Measurements from ENCODE around the gene CDK19. TPM values are rescaled to one million over a fixed set of nuclear protein-coding genes. Genes with fewer than 3 reads are reported as not detected.

Gene CDK19
- total and polyA plus RNA-seq, 10 of the 15 experiments (the other 5 are each of a cell fraction or from before 2014, with no cell fraction given): 4.6 to 21.4 (median 12.4) TPM

GRCh38 chr6:110681543-110682459 lies 133.5 kb downstream of the CDK19 start:
- POLR2A ChIA-PET: interaction anchor here (0.6 to 2.1 kb wide), 3 partner anchors 10 to 206 kb away, joined by 3 to 11 read pairs (median 3); no protein-coding TSS in a partner anchor
- Histone ChIP-seq H3K4me3 (no peak overlapping the region), H3K79me2 (ENCODE audit: control insufficient read depth, insufficient read depth, low read length) (no peaks in the 10 kb centered on the region), H3K9me3 (replicated peaks; ENCODE audit: control insufficient read depth, insufficient read depth, low read length) (no peaks in the 10 kb centered on the region), H3K27me3 (replicated peaks in 1 of 2; ENCODE audit: control insufficient read depth in 2 of 2, insufficient read depth in 2 of 2, low read length in 1 of 2) (no peaks in the 10 kb centered on the region), H3K4me1 (ENCODE audit: control insufficient read depth, insufficient read depth, low read length) (0 out of 2 replicates have a peak, but pooled peaks cover 6% of the 10 kb centered on the region), H4K20me1 (ENCODE audit: control insufficient read depth, insufficient read depth) (no peaks in the 10 kb centered on the region), H3K4me2 (ENCODE audit: control insufficient read depth, insufficient read depth) (no peak overlapping the region; the same call in 1 of the 2 replicates), H3K27ac (ENCODE audit: control insufficient read depth, insufficient read depth) (no peak overlapping the region; the same call in 1 of the 2 replicates), H3K36me3 (ENCODE audit: control insufficient read depth in 2 of 2, insufficient read depth in 2 of 2, low read length in 1 of 2) (no peaks in the 10 kb centered on the region), H2AFZ (ENCODE audit: control insufficient read depth, low read depth, low read length) (peak overlapping the region; percentile 16; the same call in 1 of the 2 replicates), H3K9ac (ENCODE audit: control insufficient read depth, insufficient read depth, low read length) (no peak overlapping the region)
- BruUV-seq (replicated peaks): no TSS peak
- intact Hi-C loops (cut with micrococcal nuclease; ENCODE audit: unreplicated experiment) (loop anchor here (1.0 to 5.0 kb wide), 6 partner anchors 100 to 316 kb away; no protein-coding TSS in a partner anchor), in situ Hi-C loops (cut with MboI) (loop anchor here (5.0 kb wide), 2 partner anchors 196 to 266 kb away; no protein-coding TSS in a partner anchor)
- DNase-seq (ENCODE audit: low read depth, low spot score): no peak
- peak; percentile 10; the same call in 2 of the 3 replicates for ATAC-seq
- FAIRE-seq: no peak
- TF ChIP-seq ATF7 (IDR thresholded peaks at IDR 0.05; ENCODE audit: low read depth) (0 out of 2 replicates have a peak, but pooled peaks have one; percentile 17), PBX3 (IDR thresholded peaks at IDR 0.05; ENCODE audit: insufficient replicate concordance, low read depth, low read length) (no peak)
- RAD21 ChIA-PET (ENCODE audit: unreplicated experiment): interaction anchor here (0.6 to 3.9 kb wide), 36 partner anchors 8 to 1368 kb away, joined by 3 to 98 read pairs (median 4); partner anchors contain the start of genes AMD1, CDK19 and GTF3C6
- SMC1A ChIA-PET (ENCODE audit: uncharacterized antibody, unreplicated experiment): interaction anchor here (0.6 to 6.8 kb wide), 34 partner anchors 8 to 330 kb away, joined by 3 to 117 read pairs (median 4); partner anchors contain the start of genes AMD1, GTF3C6 and RPF2
- CTCF ChIA-PET: interaction anchor here (0.6 to 4.0 kb wide), 48 partner anchors 9 to 533 kb away, joined by 3 to 91 read pairs (median 4); partner anchors contain the start of genes AMD1, CDK19 and GTF3C6
- 33% methylated on average over 4 of the region's 4 CpGs for WGBS (ENCODE audit: insufficient coverage, insufficient replicate concordance, low lambda C conversion rate, missing lambda C conversion rate)

- in situ Hi-C loops (cut with MboI): no loop called here
- H3K36me3 ChIP-seq (ENCODE audit: control insufficient read depth in 2 of 2, insufficient read depth in 2 of 2, low read length in 1 of 2): no peaks in the 10 kb centered on the region; a peak in 1 of 4 replicates
- no peaks in the 10 kb centered on the region for H3K4me1 ChIP-seq (ENCODE audit: control insufficient read depth, insufficient read depth, low read length)
- SMC1A ChIA-PET (ENCODE audit: uncharacterized antibody, unreplicated experiment): no interaction called here
- intact Hi-C loops (cut with micrococcal nuclease; ENCODE audit: unreplicated experiment): no loop called here
- POLR2A ChIA-PET: no interaction called here
- no TSS peak for BruUV-seq (replicated peaks)
- FAIRE-seq: no peak
- no peak overlapping the region for H3K9ac ChIP-seq (ENCODE audit: control insufficient read depth, insufficient read depth, low read length)
- H4K20me1 ChIP-seq (ENCODE audit: control insufficient read depth, insufficient read depth): no peaks in the 10 kb centered on the region
- DNase-seq (ENCODE audit: low read depth, low spot score): no peak
- H3K4me3 ChIP-seq: no peak overlapping the region
- ATAC-seq: no peak
- no peak overlapping the region for H3K4me2 ChIP-seq (ENCODE audit: control insufficient read depth, insufficient read depth)
- H3K27ac ChIP-seq (ENCODE audit: control insufficient read depth, insufficient read depth): no peak overlapping the region
- no peak overlapping the region for H2AFZ ChIP-seq (ENCODE audit: control insufficient read depth, low read depth, low read length)
- H3K9me3 ChIP-seq (replicated peaks; ENCODE audit: control insufficient read depth, insufficient read depth, low read length): no peaks in the 10 kb centered on the region
- RAD21 ChIA-PET (ENCODE audit: unreplicated experiment): no interaction called here
- CTCF ChIA-PET: interaction anchor here (1.0 kb wide), 1 partner anchor 11 kb away, joined by 5 read pairs; no protein-coding TSS in a partner anchor
- H3K27me3 ChIP-seq (replicated peaks in 1 of 2; ENCODE audit: control insufficient read depth in 2 of 2, insufficient read depth in 2 of 2, low read length in 1 of 2): no peaks in the 10 kb centered on the region
- H3K79me2 ChIP-seq (ENCODE audit: control insufficient read depth, insufficient read depth, low read length): no peaks in the 10 kb centered on the region
- no peak for TF ChIP-seq MEF2A (IDR thresholded peaks at IDR 0.05; ENCODE audit: insufficient read depth, low read depth, low read length)
- TF ChIP-seq IKZF2 (IDR thresholded peaks at IDR 0.05): no peak
- TF ChIP-seq PAX8 (IDR thresholded peaks at IDR 0.05): no peak
- no peak for TF ChIP-seq SPI1 (IDR thresholded peaks at IDR 0.05; ENCODE audit: borderline replicate concordance, insufficient read depth, low read depth, low read length)
- TF ChIP-seq YY1 (IDR thresholded peaks at IDR 0.05; ENCODE audit: low read depth, low read length): no peak
- TF ChIP-seq IRF4 (IDR thresholded peaks at IDR 0.05; ENCODE audit: low read depth, low read length): no peak
- no peak for TF ChIP-seq RAD51 (IDR thresholded peaks at IDR 0.05)
- TF ChIP-seq NFXL1 (IDR thresholded peaks at IDR 0.05; ENCODE audit: borderline replicate concordance): no peak
- no peak for TF ChIP-seq BHLHE40 (IDR thresholded peaks at IDR 0.05; ENCODE audit: borderline replicate concordance in 1 of 2, low read depth in 2 of 2, low read length in 1 of 2)
- no peak for TF ChIP-seq RELA (IDR thresholded peaks at IDR 0.05; ENCODE audit: borderline replicate concordance, partially characterized antibody)
Observed at GRCh38 chr6:110676396-110676795, 138.9 kb downstream of the CDK19 start.

Data from GM12878 (cell line).